GM23248 (cell line): ENCODE results near the gene PAQR4. TPM values are rescaled to one million over a fixed set of nuclear protein-coding genes. Genes with fewer than 3 reads are reported as not detected.
"Not testable (repeated sequence)": the region's sequence is repeated elsewhere in the genome, so short reads cannot be mapped to it uniquely, and the experiment has no call there.

Source experiments
- DNase-seq: peaks from one replicate; pipeline ENCODE4 v3.0.0-alpha.2; 2015
- H2AFZ ChIP-seq: fragments of 200-600 bp; sonication (generic); 2 replicates; pipeline ENCODE4 v1.6.1; 2016; ENCODE audit warnings: antibody characterized with exemption
- H3F3A ChIP-seq: fragments of 200-600 bp; sonication (generic); 2 replicates; pipeline ENCODE4 v1.6.1; 2016; ENCODE audit warnings: mild to moderate bottlenecking, antibody characterized with exemption, mixed run types; ENCODE audit not compliant: insufficient read depth
- H3K27ac ChIP-seq: fragments of 200-600 bp; sonication (generic); 2 replicates; pipeline ENCODE4 v1.5.1; 2016; ENCODE audit warnings: mild to moderate bottlenecking
- H3K27me3 ChIP-seq: fragments of 200-600 bp; sonication (generic); replicated peaks from 2 replicates; pipeline ENCODE4 v1.6.1; 2016; ENCODE audit warnings: mild to moderate bottlenecking; ENCODE audit not compliant: insufficient read depth
- H3K36me3 ChIP-seq: fragments of 200-600 bp; sonication (generic); 2 replicates; pipeline ENCODE4 v1.6.1; 2016; ENCODE audit warnings: low read depth, mild to moderate bottlenecking
- H3K4me1 ChIP-seq: fragments of 200-600 bp; sonication (generic); 2 replicates; pipeline ENCODE4 v1.6.1; 2016; ENCODE audit warnings: mild to moderate bottlenecking; ENCODE audit not compliant: insufficient read depth
- H3K4me2 ChIP-seq: fragments of 200-600 bp; sonication (generic); one replicate; pipeline ENCODE4 v1.6.1; 2016; ENCODE audit warnings: mild to moderate bottlenecking; ENCODE audit not compliant: unreplicated experiment
- H3K4me3 ChIP-seq: fragments of 200-600 bp; sonication (generic); 2 replicates; pipeline ENCODE4 v1.5.1; 2016; ENCODE audit warnings: mild to moderate bottlenecking
- H3K79me2 ChIP-seq: fragments of 200-600 bp; sonication (generic); 2 replicates; pipeline ENCODE4 v1.6.1; 2016; ENCODE audit warnings: mild to moderate bottlenecking; ENCODE audit not compliant: insufficient read depth
- H3K9ac ChIP-seq: fragments of 200-600 bp; sonication (generic); 2 replicates; pipeline ENCODE4 v1.6.1; 2016; ENCODE audit warnings: mild to moderate bottlenecking
- H3K9me2 ChIP-seq: fragments of 200-600 bp; sonication (generic); 2 replicates; pipeline ENCODE4 v1.6.1; 2016; ENCODE audit warnings: mixed run types, mild to moderate bottlenecking, moderate library complexity; ENCODE audit not compliant: insufficient read depth
- H3K9me3 ChIP-seq: fragments of 200-600 bp; sonication (generic); one replicate; pipeline ENCODE4 v1.6.1; 2017; ENCODE audit warnings: low read depth
- H4K20me1 ChIP-seq: fragments of 200-600 bp; sonication (generic); 2 replicates; pipeline ENCODE4 v1.6.0; 2016; ENCODE audit not compliant: insufficient read depth
- EZH2 ChIP-seq: fragments of 200-600 bp; sonication (generic); IDR thresholded peaks from 2 replicates; pipeline ENCODE4 v1.6.1; 2018; ENCODE audit warnings: antibody characterized with exemption, mild to moderate bottlenecking; ENCODE audit not compliant: insufficient read depth, poor library complexity, severe bottlenecking
- EZH2phosphoT487 ChIP-seq: fragments of 200-600 bp; sonication (generic); IDR thresholded peaks from 2 replicates; pipeline ENCODE4 v1.6.1; 2018; ENCODE audit warnings: antibody characterized with exemption, moderate library complexity, mild to moderate bottlenecking, low read depth; ENCODE audit not compliant: insufficient read depth
- WGBS, 2 experiments: methylation state at CpG; one replicate each; pipeline ENCODE4 v1.1.6; 2015 to 2017; ENCODE audit warnings: low lambda C conversion rate in 2 of 2, low coverage in 1 of 2; ENCODE audit errors: missing lambda C conversion rate in 2 of 2; 5-methylcytosine and 5-hydroxymethylcytosine counted together
- in situ Hi-C: fragments of 300-500 bp; cut with MboI; formaldehyde crosslinking; loops from 2 replicates; pipeline ENCODE4 v1.15.0; 2020
- polyA plus RNA-seq: library from polyadenylated mRNA; unstranded; fragments of >200 nt; fragmentation: Nextera tagmentation; extraction: Ambion mirVana; gene quantifications from 2 replicates; pipeline ENCODE4 v1.2.1, GENCODE V29; 2016
- total RNA-seq: library from RNA; depleted of rRNA; stranded (reverse); fragments of >200 nt; shearing (Covaris generic); gene quantifications from 2 replicates; pipeline ENCODE4 v1.2.3, GENCODE V29; 2014

Gene PAQR4
- total and polyA plus RNA-seq, 2 experiments from 2014 or later, result 5.1 to 7.7 TPM

DNA sequence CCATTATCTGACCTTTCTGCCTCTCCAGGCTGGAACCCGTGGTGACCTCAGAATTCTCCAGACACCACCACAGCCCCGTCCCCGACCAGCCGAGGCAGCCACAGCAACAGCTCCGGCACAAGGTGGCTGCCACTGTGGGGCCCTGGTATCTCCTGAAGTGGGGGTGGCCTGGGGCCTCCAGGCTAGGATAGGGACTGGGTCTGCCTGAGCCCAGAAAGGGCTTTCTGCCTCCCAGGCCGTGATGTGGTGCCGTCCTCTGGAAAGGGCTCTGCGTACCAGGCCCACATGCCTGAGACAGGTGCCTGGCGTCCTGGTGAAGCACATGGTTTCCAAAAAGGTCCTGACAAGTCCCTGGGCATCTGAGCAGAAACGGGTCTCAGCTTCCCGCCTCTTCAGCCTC, 40.4 kb upstream of the PAQR4 start:
- Histone ChIP-seq H3K9me3 (no peaks in the 10 kb centered on the region), H3K9ac (no peak overlapping the region), H3K27me3 (no peaks in the 10 kb centered on the region), H3F3A (peaks cover 7% of the 10 kb centered on the region; the same call in 1 of the 2 replicates), H3K36me3 (peaks cover 3% of the 10 kb centered on the region; the same call in 1 of the 2 replicates), H3K27ac (no peak overlapping the region), H3K79me2 (no peaks in the 10 kb centered on the region; the same call in 1 of the 2 replicates), H3K4me2 (no peak overlapping the region), H4K20me1 (no peaks in the 10 kb centered on the region), H3K9me2 (no peaks in the 10 kb centered on the region), H2AFZ (no peak overlapping the region), H3K4me1 (no peaks in the 10 kb centered on the region), H3K4me3 (no peak overlapping the region)
- no peak for TF ChIP-seq EZH2
- no peak for TF ChIP-seq EZH2phosphoT487
- DNase-seq, result no peak
- in situ Hi-C loops, result no loop called here
- 82 to 87% methylated on average over 11 of the region's 11 CpGs for WGBS, 2 experiments

DNA sequence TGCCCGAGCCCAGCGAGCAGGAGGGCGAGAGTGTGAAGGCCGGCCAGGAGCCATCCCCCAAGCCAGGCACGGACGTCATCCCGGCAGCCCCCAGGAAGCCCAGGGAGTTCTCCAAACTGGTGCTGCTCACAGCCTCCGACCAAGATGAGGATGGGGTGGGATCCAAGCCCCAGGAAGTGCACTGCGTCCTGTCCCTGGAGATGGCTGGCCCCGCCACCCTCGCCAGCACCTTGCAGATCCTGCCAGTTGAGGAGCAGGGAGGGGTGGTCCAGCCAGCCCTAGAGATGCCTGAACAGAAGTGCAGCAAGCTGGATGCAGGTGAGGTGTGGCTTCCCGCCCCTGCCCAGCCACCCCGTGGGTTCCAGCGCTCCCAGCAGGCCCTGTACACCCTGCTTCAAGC, 39.5 kb upstream of the PAQR4 start:
- DNase-seq, result no peak
- H3K9me2 ChIP-seq, result no peaks in the 10 kb centered on the region

DNA sequence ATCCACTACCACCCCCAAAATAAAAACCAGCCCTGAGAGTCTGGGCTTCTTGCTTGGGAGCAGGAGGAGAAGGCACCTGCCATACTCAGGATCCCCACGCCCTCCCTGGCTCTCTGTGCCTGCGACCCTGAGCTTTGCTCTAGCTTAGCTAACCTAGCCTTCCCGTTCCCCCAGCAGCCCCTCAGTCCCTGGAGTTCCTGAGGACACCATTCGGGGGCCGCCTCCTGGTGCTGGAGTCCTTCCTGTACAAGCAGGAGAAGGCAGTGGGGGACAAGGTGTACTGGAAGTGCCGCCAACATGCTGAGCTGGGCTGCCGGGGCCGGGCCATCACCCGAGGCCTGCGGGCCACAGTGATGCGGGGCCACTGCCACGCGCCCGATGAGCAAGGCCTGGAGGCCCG, 38.9 kb upstream of the PAQR4 start:
- Histone ChIP-seq H3K4me2 (no peak overlapping the region), H4K20me1 (no peaks in the 10 kb centered on the region), H3K4me1 (no peaks in the 10 kb centered on the region), H3K36me3 (peaks cover 3% of the 10 kb centered on the region; the same call in 1 of the 2 replicates), H3K9me2 (no peaks in the 10 kb centered on the region), H3K9ac (no peak overlapping the region), H3K27ac (no peak overlapping the region), H3K9me3 (no peaks in the 10 kb centered on the region), H3K4me3 (no peak overlapping the region), H3F3A (peaks cover 7% of the 10 kb centered on the region; the same call in 1 of the 2 replicates), H2AFZ (no peak overlapping the region), H3K79me2 (no peaks in the 10 kb centered on the region), H3K27me3 (no peaks in the 10 kb centered on the region)
- DNase-seq, result no peak
- WGBS, 2 experiments, result 96 to 97% methylated on average over 15 of the region's 15 CpGs
- no peak for TF ChIP-seq EZH2
- no peak for TF ChIP-seq EZH2phosphoT487
- in situ Hi-C loops, result no loop called here

More for the DNA sequence above, 39.5 kb upstream of the PAQR4 start:
- in situ Hi-C loops, result no loop called here
- no peak overlapping the region for H3K9ac ChIP-seq
- H3K4me2 ChIP-seq, result no peak overlapping the region
- H3K4me3 ChIP-seq, result no peak overlapping the region
- no peak overlapping the region for H3K27ac ChIP-seq
- no peaks in the 10 kb centered on the region for H4K20me1 ChIP-seq
- TF ChIP-seq EZH2, result no peak
- TF ChIP-seq EZH2phosphoT487, result no peak
- no peaks in the 10 kb centered on the region for H3K9me3 ChIP-seq
- H3K79me2 ChIP-seq, result no peaks in the 10 kb centered on the region
- peaks cover 3% of the 10 kb centered on the region; the same call in 1 of the 2 replicates for H3K36me3 ChIP-seq
- no peaks in the 10 kb centered on the region for H3K4me1 ChIP-seq
- WGBS, 2 experiments, result 93% methylated on average over 14 of the region's 14 CpGs
- H2AFZ ChIP-seq, result no peak overlapping the region
- H3K27me3 ChIP-seq, result no peaks in the 10 kb centered on the region
- H3F3A ChIP-seq, result peaks cover 7% of the 10 kb centered on the region; the same call in 1 of the 2 replicates

DNA sequence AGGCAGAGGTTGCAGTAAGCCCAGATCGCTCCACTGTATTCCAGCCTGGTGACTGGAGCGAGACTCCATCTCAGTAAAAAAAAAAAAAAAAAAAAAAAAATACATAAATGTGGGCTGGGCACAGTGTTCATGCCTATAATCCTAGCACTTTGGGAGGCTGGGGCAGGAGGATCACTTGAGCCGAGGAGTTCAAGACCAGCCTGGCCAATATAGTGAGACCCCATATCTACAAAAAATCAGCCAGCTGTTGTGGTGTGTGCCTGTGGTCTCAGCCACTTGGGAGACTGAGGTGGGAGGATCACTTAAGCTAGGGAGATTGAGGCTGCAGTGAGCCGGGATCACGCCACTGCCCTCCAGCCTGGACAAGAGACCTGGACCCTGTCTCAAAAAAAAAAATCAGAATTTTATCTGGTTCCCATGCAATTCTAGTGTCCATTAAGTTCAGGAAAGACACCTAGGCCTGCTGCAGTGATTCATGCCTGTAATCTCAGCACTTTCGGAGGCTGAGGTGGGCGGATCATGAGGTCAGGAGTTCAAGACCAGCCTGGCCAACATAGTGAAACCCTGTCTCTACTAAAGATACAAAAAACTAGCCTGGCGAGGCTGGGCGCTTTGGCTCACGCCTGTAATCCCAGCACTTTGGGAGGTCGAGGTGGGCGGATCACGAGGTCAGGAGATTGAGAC, 37.8 kb upstream of the PAQR4 start:
- H3K36me3 ChIP-seq, H3K4me1 ChIP-seq, H2AFZ ChIP-seq, H3K9ac ChIP-seq, H3K4me3 ChIP-seq, H3K27me3 ChIP-seq, H3K9me2 ChIP-seq, H4K20me1 ChIP-seq, DNase-seq, H3K4me2 ChIP-seq, H3K79me2 ChIP-seq, in situ Hi-C loops, H3F3A ChIP-seq, H3K9me3 ChIP-seq, H3K27ac ChIP-seq: not testable (repeated sequence)
- WGBS, 2 experiments, result 81 to 90% methylated on average over 7 to 13 of the region's 13 CpGs

DNA sequence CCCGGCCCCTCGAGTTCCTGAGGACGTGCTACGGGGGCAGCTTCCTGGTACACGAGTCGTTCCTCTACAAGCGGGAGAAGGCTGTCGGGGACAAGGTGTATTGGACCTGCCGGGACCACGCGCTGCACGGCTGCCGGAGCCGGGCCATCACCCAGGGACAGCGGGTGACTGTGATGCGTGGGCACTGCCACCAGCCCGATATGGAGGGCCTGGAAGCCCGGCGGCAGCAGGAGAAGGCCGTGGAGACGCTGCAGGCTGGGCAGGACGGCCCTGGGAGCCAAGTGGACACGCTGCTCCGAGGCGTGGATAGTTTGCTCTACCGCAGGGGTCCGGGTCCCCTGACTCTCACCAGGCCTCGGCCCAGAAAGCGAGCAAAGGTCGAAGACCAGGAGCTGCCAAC, 36.0 kb upstream of the PAQR4 start:
- Histone ChIP-seq H2AFZ (no peak overlapping the region), H3K79me2 (no peaks in the 10 kb centered on the region), H3K9me2 (no peaks in the 10 kb centered on the region), H3K4me3 (no peak overlapping the region), H3F3A (no peaks in the 10 kb centered on the region), H3K9me3 (no peaks in the 10 kb centered on the region), H3K36me3 (peaks cover 3% of the 10 kb centered on the region; the same call in 1 of the 2 replicates), H3K27me3 (no peaks in the 10 kb centered on the region), H3K9ac (no peak overlapping the region), H3K4me1 (no peaks in the 10 kb centered on the region), H3K4me2 (no peak overlapping the region), H4K20me1 (no peaks in the 10 kb centered on the region), H3K27ac (no peak overlapping the region)
- in situ Hi-C loops, result no loop called here
- no peak for DNase-seq
- WGBS, 2 experiments, result 93 to 95% methylated on average over 30 of the region's 30 CpGs
- TF ChIP-seq EZH2phosphoT487 (no peak), EZH2 (no peak)
